ENCODE data around the gene HFM1. TPM values are rescaled to one million over a fixed set of nuclear protein-coding genes. Genes with fewer than 3 reads are reported as not detected.
A peak's percentile ranks its signal among the peaks of the same experiment; 100 is the strongest.

The HFM1 gene
- total RNA-seq, 1 donor: 2.4 TPM

DNA sequence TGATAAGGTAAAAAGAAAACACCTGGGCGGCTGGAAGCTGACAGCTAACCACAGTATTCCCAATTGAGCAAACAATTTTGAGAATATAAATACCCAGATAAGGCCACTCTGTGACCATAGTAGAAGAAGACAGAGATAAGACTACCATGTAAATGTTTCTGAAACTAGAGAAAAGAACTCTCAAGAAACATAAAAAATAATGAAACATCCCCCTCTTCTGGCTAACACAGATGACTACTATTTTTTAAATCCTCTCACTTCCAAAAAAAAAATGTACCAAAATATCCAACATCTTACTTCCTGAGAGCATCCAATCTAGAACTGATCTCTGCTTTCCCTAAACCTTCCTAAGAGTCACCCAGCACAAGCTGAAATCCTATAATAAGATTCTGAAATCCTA is 125.9 kb downstream of the HFM1 start:
- DNase-seq (ENCODE audit: low read depth in 2 of 3, low spot score in 2 of 3): peak in 2 of 3 donors; percentile 10 to 62

- DNase-seq (ENCODE audit: low read depth in 2 of 3, low spot score in 2 of 3): no peak
These were observed 130.8 kb downstream of the HFM1 start for GRCh38 chr1:91273875-91274274.

DNA sequence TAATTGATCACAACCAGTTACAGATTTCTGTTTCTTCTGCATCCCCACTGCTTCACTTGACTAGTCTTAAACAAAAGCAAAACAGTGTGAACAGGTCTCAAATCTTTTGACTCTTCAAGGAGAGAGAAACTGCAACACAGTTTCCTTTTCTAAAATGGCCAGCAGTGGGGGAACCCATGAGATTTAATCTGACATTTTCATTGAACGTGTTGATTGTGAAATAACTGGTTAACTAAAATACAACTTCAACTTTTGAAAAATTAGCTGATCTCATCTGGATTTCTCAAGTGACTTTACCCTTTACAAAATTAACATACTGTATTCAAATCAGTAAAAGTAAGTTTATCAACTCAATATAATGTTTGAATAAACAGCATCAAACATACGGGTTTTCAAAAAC is 143.0 kb downstream of the HFM1 start:
- DNase-seq (ENCODE audit: low read depth in 2 of 3, low spot score in 2 of 3): no peak

GRCh38 chr1:91245435-91245834 is 159.2 kb downstream of the HFM1 start:
- no peak for DNase-seq (ENCODE audit: low read depth in 2 of 3, low spot score in 2 of 3)

DNA sequence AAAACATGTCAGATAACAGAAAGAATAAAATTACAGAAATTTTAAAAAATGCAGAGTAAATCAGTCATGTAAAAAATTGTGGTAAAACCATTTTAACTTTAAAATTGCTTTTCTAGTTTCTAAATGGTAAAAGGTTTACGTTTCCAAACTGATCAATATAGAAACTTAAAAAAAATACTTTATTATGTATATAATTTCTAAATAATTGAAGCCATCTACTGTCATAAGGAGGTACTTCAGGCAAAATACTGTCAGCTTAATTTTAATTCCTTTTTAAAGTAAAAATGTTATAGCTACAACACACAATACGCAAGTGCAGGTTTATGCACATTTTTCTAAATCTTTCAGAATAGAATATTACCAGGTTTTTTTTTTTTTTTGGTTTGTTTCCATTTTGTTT is 159.9 kb downstream of the HFM1 start:
- no peak for DNase-seq (ENCODE audit: low read depth in 2 of 3, low spot score in 2 of 3)

DNA sequence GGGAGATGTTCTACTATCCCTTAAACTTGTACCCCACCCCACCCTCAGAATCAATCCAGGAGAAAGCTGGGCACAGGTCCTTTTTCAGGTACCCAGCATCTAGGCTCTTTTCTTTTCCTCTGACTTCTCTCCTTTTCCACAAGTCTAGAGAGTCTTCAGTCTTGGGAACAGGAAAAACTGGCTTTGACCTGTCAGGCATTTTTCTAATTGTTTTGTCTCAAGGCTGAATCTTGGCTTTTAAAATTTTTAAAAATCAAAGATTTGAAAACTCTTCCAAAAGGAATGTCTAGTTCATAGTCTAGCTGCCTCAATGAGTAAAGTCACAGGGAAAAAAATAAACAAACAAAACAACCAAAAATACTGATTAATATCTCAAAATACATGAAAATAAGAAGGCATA is 161.5 kb downstream of the HFM1 start:
- no peak for DNase-seq (ENCODE audit: low read depth in 2 of 3, low spot score in 2 of 3)

DNA sequence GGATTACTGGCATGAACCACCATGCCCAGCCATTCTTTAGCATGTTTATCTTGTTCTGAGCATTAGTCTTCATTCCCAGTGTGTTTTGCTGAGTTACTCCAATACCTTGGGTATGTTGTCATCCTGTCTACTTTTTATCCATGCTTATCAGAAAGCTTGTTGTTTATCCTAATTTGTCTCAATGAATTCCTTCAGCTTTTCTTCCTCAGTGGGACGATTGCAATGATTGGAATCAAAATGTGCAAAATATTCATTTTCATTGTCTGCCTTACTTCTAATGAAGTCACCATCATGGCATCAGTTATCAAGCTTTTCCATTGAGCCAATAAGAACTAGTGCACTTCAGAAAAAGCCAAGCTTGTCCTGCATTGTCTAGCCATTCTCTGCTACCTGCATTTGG is 170.5 kb downstream of the HFM1 start:
- DNase-seq (ENCODE audit: low read depth in 2 of 3, low spot score in 2 of 3): no peak

GRCh38 chr1:91226741-91227140 is 177.9 kb downstream of the HFM1 start:
- no peak for DNase-seq (ENCODE audit: low read depth in 2 of 3, low spot score in 2 of 3)

DNA sequence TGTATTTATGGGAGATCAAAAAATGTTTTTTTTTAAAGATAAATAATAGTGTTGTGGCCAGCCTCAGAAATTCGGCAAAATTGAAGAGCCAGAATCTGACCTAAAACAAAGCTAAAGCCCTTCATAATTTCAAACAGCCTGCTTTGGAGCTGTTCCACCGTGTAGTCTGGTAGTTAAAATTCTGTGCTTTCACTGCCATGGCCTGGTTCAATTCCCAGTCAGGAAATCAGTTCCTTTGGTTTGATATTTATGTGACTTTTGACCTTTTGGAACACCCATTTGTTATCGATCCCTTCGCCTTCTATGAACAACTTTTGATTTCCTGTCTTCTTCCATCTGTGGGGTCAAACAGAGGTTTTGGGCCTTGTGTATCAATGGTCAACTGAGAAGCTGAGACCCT is 179.8 kb downstream of the HFM1 start:
- no peak for DNase-seq (ENCODE audit: low read depth in 2 of 3, low spot score in 2 of 3)

- no peak for DNase-seq (ENCODE audit: low read depth in 2 of 3, low spot score in 2 of 3)
These were observed 183.6 kb downstream of the HFM1 start for GRCh38 chr1:91221017-91221416.

DNA sequence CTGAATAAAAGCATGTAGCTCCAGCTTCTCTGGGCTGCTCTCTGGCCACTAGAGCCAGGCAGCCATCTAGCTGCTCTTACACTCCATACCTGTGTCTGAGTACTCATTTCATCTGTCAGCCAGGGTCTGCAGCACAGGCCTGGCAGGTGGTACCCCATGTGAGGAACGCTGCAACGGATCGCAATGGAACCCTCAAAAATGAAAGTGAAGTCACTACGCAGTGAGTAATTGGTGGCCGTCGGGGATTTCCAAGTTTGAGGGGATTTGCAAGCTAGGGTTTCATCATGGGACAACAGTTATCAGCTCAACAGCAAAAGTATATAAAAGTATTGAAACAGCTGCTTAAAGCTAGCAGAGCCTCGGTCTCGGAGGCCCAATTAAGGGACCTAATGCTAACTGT is 186.7 kb downstream of the HFM1 start:
- DNase-seq (ENCODE audit: low read depth in 2 of 3, low spot score in 2 of 3): no peak

Small RNA genes lying within 50 kb of the gene (small RNA-seq; reads per million reads assigned to genes)
- gene RF00019: not detected

Other genes with a start within 250 kb of the HFM1 start
- gene CDC7, start 96.0 kb upstream of the HFM1 start, total RNA-seq: 3.8 TPM

Measured in hematopoietic multipotent progenitor cell (in vitro differentiated cells).